Measurements from ENCODE around the gene TIE1. TPM values are rescaled to one million over a fixed set of nuclear protein-coding genes. Genes with fewer than 3 reads are reported as not detected.

TIE1 gene
- total and polyA plus RNA-seq, 12 donors = 5.0 to 49.8 (median 27.0) TPM

DNA sequence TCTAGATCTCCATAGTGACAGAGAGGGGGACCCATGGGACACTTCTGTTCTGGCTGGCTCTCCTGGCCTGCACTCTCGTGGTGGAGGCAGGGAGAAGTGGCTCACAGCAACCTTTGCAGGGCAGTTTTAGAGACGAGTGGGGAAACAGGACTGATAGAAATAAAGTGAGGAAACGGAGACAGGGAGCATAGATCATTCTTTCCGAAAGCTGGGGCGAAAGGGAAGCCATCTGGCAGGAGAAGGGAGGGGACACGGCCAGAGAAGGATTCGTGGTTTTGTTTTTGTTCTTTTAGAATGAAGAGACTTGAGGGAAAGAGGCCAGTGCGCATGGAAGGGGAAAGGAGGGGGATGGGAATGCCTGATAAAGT lies 3.5 kb downstream of the TIE1 start:
- WGBS, 4 donors = 46 to 56% (median 50%) methylated on average over 8 of the region's 8 CpGs
- Histone ChIP-seq H3K4me1 (replicated peaks in 1 of 2) (no peaks in the 10 kb centered on the region), H3K4me3 (no peak overlapping the region), H3K27me3 (no peaks in the 10 kb centered on the region), H3K27ac (no peak overlapping the region), H3K36me3 (replicated peaks in 1 of 2) (no peaks in the 10 kb centered on the region), H3K9me3 (replicated peaks in 1 of 3) (no peaks in the 10 kb centered on the region)
- intact Hi-C loops (cut with DNase I) = no loop called here
- DNase-seq = no peak
- TF ChIP-seq POLR2A (IDR thresholded peaks at IDR 0.05) = no peak

DNA sequence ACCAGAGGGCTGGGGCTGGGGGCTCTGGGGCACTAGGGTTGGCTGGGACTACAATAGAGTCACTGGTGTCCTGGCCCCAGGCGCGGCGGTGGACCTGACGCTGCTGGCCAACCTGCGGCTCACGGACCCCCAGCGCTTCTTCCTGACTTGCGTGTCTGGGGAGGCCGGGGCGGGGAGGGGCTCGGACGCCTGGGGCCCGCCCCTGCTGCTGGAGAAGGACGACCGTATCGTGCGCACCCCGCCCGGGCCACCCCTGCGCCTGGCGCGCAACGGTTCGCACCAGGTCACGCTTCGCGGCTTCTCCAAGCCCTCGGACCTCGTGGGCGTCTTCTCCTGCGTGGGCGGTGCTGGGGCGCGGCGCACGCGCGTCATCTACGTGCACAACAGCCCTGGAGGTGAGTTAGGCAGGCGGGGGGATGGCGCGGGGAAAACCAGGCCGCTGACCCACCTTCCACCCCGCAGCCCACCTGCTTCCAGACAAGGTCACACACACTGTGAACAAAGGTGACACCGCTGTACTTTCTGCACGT lies 4.1 kb downstream of the TIE1 start:
- Histone ChIP-seq H3K27ac (peak overlapping the region in 1 of 5 donors; percentile 29), H3K27me3 (no peaks in the 10 kb centered on the region), H3K4me3 (no peak overlapping the region), H3K36me3 (replicated peaks in 1 of 2) (no peaks in the 10 kb centered on the region), H3K9me3 (replicated peaks in 1 of 3) (no peaks in the 10 kb centered on the region), H3K4me1 (replicated peaks in 1 of 2) (no peaks in the 10 kb centered on the region)
- no peak for DNase-seq
- intact Hi-C loops (cut with DNase I) = no loop called here
- TF ChIP-seq, protein P1, sequence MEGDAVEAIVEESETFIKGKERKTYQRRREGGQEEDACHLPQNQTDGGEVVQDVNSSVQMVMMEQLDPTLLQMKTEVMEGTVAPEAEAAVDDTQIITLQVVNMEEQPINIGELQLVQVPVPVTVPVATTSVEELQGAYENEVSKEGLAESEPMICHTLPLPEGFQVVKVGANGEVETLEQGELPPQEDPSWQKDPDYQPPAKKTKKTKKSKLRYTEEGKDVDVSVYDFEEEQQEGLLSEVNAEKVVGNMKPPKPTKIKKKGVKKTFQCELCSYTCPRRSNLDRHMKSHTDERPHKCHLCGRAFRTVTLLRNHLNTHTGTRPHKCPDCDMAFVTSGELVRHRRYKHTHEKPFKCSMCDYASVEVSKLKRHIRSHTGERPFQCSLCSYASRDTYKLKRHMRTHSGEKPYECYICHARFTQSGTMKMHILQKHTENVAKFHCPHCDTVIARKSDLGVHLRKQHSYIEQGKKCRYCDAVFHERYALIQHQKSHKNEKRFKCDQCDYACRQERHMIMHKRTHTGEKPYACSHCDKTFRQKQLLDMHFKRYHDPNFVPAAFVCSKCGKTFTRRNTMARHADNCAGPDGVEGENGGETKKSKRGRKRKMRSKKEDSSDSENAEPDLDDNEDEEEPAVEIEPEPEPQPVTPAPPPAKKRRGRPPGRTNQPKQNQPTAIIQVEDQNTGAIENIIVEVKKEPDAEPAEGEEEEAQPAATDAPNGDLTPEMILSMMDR (IDR thresholded peaks at IDR 0.05) = no peak
- no peak for TF ChIP-seq POLR2A (IDR thresholded peaks at IDR 0.05)
- WGBS, 4 donors = 81 to 92% (median 89%) methylated on average over 46 of the region's 46 CpGs

- WGBS, 4 donors = 80 to 94% (median 86%) methylated on average over 2 to 3 of the region's 3 CpGs
- intact Hi-C loops (cut with DNase I) = no loop called here
- Histone ChIP-seq H3K9me3 (replicated peaks in 1 of 3) (no peaks in the 10 kb centered on the region), H3K4me3 (no peak overlapping the region), H3K27ac (peak overlapping the region in 1 of 5 donors; percentile 29), H3K4me1 (replicated peaks in 1 of 2) (no peaks in the 10 kb centered on the region), H3K36me3 (replicated peaks in 1 of 2) (no peaks in the 10 kb centered on the region), H3K27me3 (no peaks in the 10 kb centered on the region)
- no peak for DNase-seq
- TF ChIP-seq, protein P1 (IDR thresholded peaks at IDR 0.05) = no peak
- no peak for TF ChIP-seq POLR2A (IDR thresholded peaks at IDR 0.05)
Observed at GRCh38 chr1:43305461-43305860, 4.7 kb downstream of the TIE1 start.

- Histone ChIP-seq H3K4me1 (replicated peaks in 1 of 2) (no peaks in the 10 kb centered on the region), H3K9me3 (replicated peaks in 1 of 3) (no peaks in the 10 kb centered on the region), H3K4me3 (no peak overlapping the region), H3K27me3 (no peaks in the 10 kb centered on the region), H3K27ac (no peak overlapping the region), H3K36me3 (replicated peaks in 1 of 2) (no peaks in the 10 kb centered on the region)
- DNase-seq = no peak
- TF ChIP-seq POLR2A (IDR thresholded peaks at IDR 0.05) = no peak
- TF ChIP-seq, protein P1 (IDR thresholded peaks at IDR 0.05) = no peak
- WGBS, 4 donors = 83 to 90% (median 86%) methylated on average over 6 of the region's 6 CpGs
- intact Hi-C loops (cut with DNase I) = no loop called here
Observed at GRCh38 chr1:43305926-43306687, 5.3 kb downstream of the TIE1 start.
